ENCODE data around the gene DNM1. TPM values are rescaled to one million over a fixed set of nuclear protein-coding genes. Genes with fewer than 3 reads are reported as not detected.

Gene DNM1
- total RNA-seq, 1 experiment from 2014 or later: 87.7 TPM

Small RNA genes within 50 kb of the gene (small RNA-seq; reads per million reads assigned to genes)
- gene MIR199B: not detected
- not detected for gene MIR3154

Other genes starting within 250 kb of the DNM1 start
- 36.0 and 45.3 TPM in 2 replicates for gene EEIG1, start 222.4 kb upstream of the DNM1 start, total RNA-seq (2014; rRNA removed; shearing (Covaris generic))
- 17.3 and 17.9 TPM in 2 replicates for gene NAIF1, start 136.1 kb upstream of the DNM1 start, total RNA-seq (2014; rRNA removed; shearing (Covaris generic))
- 88.1 and 94.8 TPM in 2 replicates for gene SLC25A25, start 135.1 kb upstream of the DNM1 start, total RNA-seq (2014; rRNA removed; shearing (Covaris generic))
- gene PTGES2, start 75.7 kb upstream of the DNM1 start, total RNA-seq (2014; rRNA removed; shearing (Covaris generic)): 365 and 392 TPM in 2 replicates
- gene LCN2, start 53.9 kb upstream of the DNM1 start, total RNA-seq (2014; rRNA removed; shearing (Covaris generic)): 221 and 241 TPM in 2 replicates
- gene BBLN, start 43.1 kb upstream of the DNM1 start, total RNA-seq (2014; rRNA removed; shearing (Covaris generic)): 439 and 565 TPM in 2 replicates
- 99.1 and 99.9 TPM in 2 replicates for gene CIZ1, start 11.8 kb upstream of the DNM1 start, total RNA-seq (2014; rRNA removed; shearing (Covaris generic))
- gene GOLGA2, start 72.6 kb downstream of the DNM1 start, total RNA-seq (2014; rRNA removed; shearing (Covaris generic)): 59.0 and 63.4 TPM in 2 replicates
- 51.4 and 52.6 TPM in 2 replicates for gene SWI5, start 72.9 kb downstream of the DNM1 start, total RNA-seq (2014; rRNA removed; shearing (Covaris generic))
- 66.9 and 69.8 TPM in 2 replicates for gene TRUB2, start 119.1 kb downstream of the DNM1 start, total RNA-seq (2014; rRNA removed; shearing (Covaris generic))
- gene COQ4, start 119.5 kb downstream of the DNM1 start, total RNA-seq (2014; rRNA removed; shearing (Covaris generic)): 71.3 and 76.1 TPM in 2 replicates
- 34.9 and 38.2 TPM in 2 replicates for gene SLC27A4, start 137.1 kb downstream of the DNM1 start, total RNA-seq (2014; rRNA removed; shearing (Covaris generic))
- 95.2 and 102 TPM in 2 replicates for gene URM1, start 168.0 kb downstream of the DNM1 start, total RNA-seq (2014; rRNA removed; shearing (Covaris generic))
- gene CERCAM, start 217.5 kb downstream of the DNM1 start, total RNA-seq (2014; rRNA removed; shearing (Covaris generic)): 0.25 TPM in 1 of 2 replicates, not detected in the other